NCI-H774 (cell line): Measurements from ENCODE around the gene METTL4.

Source experiments
- DNase-seq: peaks from one replicate; lab custom pipeline; 2025; lab: John Stamatoyannopoulos, UW

METTL4 gene

GRCh38 chr18:2518473-2518872 lies 52.8 kb downstream of the METTL4 start:
- no peak for DNase-seq

DNA sequence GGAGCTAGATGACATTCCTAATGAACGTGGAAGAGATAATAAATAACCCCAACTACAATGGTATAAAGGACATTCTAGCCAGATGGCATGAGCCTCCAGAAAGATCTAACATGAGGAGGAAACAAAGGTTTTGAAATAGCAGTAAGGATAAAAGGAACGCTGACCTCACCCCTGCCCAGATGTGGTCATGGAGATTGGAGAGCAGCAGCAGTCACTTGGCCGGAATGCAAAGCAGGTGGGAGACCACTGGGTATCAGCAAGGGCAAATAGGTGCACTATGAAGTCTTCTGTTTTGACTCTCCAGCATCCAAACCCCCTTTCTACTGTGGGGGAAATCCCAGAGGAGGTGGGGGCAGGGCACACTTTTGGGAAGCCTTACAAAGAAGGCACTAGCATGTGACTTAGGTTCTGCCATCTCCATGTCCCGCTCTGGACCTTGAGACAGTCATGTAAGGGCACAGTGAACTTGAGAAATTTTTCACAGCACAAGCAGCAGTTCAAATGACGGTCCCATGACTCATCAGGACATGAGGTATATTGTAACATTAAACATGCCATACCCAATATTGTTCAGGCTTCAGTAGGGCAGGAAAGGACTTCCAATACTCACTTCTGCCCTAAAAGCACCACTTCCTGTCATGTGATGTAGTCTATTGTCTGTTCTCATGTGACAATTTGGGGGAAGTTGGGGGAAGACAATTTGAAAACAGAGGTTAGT lies 55.2 kb downstream of the METTL4 start:
- DNase-seq, result no peak

DNA sequence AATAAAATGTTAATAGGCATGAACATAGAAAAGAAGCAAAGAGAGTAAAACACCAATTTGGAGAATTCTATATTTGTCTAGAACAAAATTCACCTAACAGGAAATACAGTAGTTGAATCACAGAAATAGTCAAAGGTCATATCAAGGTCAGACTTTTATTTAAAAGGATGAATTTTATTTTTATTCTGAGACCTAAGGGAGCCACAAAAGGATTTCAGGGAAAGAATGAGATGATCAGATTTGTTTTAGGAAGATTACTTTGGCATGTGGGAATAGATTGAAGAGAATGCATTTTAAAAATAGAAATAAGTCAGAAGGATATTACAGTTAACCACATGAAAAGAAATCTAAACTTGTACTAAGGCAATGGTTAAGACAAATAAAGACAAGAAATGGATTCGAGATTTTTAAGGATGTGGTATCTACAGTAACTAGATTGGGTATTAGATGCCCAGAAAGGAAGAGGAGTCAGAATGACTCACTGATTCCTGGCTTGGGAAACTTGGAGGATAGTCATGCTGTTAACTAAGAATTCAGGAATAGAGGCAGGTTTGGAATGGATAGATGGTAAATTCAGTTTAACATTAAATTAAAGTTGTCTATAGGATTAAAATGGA lies 56.0 kb downstream of the METTL4 start:
- DNase-seq, result no peak

DNA sequence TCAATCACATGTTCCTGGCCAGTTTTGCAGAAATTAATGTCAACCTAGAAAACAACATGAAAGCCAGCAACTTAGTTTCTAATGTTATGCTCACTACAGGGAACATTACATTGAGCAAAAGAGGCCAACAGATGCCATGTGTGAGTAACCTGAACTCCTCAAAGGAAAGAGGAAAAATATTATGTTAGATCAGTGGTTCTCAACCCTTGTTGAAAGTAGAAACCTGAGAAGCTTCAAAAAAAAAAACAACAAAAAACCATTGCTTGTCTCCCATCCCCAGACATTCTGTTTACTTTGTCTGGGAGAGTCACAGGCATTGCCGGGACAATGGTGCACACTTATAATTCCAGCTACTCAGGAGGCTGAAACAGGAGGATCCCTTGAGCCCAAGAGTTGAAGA lies 57.7 kb downstream of the METTL4 start:
- no peak for DNase-seq

GRCh38 chr18:2512059-2512458 lies 59.2 kb downstream of the METTL4 start:
- no peak for DNase-seq

DNA sequence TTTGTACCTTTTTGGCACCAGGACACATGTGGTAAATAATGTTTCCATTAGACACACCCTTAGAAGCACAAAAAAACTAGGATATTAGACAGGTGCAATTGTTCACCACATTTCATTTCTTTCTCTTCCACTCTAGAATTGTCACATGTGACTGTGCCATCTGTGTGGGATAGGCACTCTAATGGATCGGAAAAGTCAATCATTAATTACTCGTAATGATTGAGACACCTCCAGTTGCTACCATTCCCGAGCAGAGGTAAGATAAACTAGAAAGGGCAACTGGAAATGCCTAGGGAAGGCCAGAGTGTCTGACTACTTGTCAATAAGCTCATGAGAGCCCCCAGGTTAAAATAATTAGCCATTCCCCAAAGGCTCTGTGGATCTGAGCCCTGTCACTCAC lies 59.9 kb downstream of the METTL4 start:
- DNase-seq, result no peak

DNA sequence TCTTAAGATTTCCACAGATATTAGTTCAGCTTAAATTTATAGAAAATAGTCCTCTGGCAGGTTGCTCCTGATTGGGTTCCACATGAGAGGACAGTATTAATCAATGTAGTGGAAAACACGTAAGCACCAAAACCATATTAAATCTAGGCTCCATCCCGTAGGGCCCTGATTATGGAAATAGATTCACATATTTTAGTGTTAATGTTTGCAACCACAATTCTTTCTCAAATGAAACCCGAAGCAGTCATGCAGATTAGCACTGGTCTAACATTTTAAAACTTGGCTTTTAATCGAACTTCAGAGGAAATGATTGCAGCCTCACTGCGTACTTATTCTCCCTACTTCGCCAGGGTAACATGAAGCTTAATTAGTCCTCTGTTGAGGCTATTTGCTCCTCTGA lies 60.9 kb downstream of the METTL4 start:
- DNase-seq, result no peak

DNA sequence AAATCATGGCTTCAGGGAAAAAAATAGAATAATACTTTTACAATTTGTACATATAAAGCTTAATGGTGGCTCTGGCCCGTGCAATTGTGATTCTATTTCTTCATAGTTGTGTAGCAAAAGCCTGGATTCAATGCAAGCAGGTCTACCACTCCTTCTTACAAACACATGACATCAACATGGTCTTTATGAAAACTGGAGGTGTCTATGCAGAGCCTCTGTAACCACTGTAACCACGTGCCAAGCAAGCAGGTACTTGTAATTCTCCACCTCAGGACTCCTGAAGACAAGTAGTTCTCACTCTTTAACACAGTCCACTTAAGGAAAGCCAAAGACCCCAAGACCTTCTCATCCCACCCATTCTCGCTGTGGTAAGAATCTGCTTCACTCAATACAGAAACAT lies 62.6 kb downstream of the METTL4 start:
- DNase-seq, result no peak

DNA sequence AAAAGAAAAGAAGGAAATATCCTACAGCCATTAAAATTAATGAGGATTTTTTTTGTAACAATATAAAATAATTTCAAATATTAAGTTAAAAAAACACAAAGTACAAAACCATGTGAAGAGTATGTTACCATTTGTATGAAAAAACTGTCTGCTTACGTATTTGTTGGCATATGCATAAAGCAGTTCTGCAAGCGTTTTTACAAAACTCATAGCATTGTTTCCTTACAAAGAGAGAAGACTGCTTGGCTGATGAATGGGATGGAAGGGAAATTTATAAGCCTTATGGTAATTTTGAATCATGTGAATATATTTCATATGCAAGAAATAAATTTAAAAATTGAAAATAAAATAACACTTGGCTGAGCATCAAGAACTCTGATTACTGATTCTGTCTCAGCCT lies 63.1 kb downstream of the METTL4 start:
- DNase-seq, result no peak

DNA sequence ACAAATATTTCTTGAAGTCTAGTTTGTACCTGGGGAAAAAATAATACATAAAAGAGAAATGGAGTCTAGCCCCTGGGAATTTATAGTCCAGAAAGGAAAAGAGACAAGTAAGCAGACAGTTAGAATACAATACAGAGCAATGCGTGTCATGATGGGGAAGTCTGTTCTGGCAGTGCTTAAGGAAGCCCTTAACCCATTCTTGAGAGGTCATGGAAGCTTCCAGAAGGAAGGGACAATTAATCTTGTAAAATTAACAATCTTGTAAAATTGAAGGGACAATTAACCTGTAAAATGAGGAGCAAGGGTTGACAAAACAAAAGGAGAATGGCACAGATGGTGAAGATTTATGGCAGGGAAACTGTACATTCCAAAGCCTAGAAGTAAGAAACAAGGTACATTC lies 66.7 kb downstream of the METTL4 start:
- no peak for DNase-seq

- DNase-seq, result no peak
These were observed 68.4 kb downstream of the METTL4 start for GRCh38 chr18:2502880-2503279.

- no peak for DNase-seq
These were observed 68.9 kb downstream of the METTL4 start for GRCh38 chr18:2502394-2502793.

DNA sequence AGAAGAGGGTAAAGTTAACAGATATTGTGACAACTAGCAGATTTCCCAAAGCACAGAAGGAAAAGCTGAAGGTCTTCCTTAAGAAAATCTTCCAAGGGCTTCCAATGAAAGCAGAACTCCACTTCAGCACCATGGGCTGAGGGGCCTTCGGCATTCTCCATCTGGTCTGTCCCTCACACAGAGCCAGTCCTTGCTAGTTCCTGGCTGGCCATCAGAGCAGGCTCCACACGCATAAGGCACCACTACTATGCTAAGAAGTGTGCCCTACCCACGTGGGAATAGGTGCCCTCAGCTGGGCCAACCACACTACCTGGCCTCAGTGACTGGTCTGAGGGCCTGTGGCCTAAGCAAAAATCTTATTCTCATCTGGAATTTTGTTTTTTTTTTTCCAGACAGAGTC lies 73.5 kb downstream of the METTL4 start:
- DNase-seq, result no peak

- DNase-seq, result no peak
These were observed 75.9 kb downstream of the METTL4 start for GRCh38 chr18:2495381-2495780.

GRCh38 chr18:2494921-2495320 lies 76.4 kb downstream of the METTL4 start:
- DNase-seq, result no peak
